HG03439 (cell line): ENCODE data around the gene SMIM35.

Experiments used
- ATAC-seq: cut with Tn5 transposase; IDR thresholded peaks from one replicate; pipeline ENCODE4 v1.9.1; 2021; ENCODE audit warnings: mild to moderate bottlenecking, moderate library complexity; ENCODE audit not compliant: unreplicated experiment

The SMIM35 gene

DNA sequence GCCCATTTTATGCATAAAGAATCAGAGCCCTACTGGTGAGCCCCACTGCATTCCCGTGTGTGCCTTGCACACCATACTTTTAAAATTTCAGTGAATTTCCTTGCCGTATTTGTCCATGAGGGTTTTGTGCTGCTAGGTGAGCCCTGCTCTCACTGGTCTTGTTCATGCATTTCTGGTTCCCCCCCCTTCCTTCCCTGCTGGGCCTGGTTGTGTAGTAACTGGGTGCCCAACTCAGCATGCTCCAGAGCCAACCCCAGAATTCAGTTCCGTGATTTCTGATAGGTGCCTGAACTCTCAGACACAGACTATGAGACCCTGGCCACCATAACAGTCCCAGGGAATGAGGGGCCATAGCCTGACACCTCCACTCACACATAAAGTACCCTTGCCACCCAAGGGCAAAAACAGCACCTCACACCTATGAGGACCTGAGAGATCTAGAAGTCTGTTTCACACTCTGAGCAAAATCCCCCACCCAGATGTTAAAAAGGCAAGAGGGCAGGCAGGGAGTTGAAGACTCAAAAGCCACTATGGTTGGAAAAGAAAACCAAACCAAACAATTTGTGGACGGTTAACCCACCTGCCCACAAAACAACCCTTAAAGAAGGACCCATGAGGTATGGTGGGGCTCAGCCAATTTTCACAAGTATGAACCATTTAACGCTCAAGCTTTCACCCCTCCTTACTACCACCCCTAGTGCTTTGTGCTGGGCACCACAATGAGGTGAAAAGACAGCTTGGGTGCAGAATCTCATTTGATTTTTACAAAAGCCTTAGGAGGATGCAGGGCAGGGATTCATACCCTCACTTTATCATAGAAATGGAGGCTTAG, 117.4 kb downstream of the SMIM35 start:
- ATAC-seq: no peak

- ATAC-seq: no peak
Measured at GRCh38 chr11:117966908-117967307, 119.9 kb downstream of the SMIM35 start.

DNA sequence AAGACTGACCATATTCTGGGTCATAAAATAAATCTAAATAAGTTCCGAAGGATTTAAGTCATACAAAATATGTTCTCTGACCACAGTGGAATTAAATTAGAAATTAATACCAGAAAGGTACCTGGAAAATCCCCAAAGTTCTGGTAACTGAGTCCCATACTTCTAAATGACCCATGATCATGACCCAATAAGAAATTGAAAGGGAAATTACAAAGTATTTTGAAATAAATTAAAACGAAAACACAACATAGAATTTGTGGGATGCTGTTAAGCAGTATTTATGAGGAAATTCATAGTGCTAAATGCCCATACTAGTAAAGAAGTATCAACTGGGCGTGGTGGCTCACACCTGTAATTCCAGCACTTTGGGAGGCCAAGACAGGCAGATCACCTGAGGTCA, 123.9 kb downstream of the SMIM35 start:
- ATAC-seq: no peak

GRCh38 chr11:117961896-117962295, 124.9 kb downstream of the SMIM35 start:
- no peak for ATAC-seq

- no peak for ATAC-seq
Measured at GRCh38 chr11:117960406-117960805, 126.4 kb downstream of the SMIM35 start.

DNA sequence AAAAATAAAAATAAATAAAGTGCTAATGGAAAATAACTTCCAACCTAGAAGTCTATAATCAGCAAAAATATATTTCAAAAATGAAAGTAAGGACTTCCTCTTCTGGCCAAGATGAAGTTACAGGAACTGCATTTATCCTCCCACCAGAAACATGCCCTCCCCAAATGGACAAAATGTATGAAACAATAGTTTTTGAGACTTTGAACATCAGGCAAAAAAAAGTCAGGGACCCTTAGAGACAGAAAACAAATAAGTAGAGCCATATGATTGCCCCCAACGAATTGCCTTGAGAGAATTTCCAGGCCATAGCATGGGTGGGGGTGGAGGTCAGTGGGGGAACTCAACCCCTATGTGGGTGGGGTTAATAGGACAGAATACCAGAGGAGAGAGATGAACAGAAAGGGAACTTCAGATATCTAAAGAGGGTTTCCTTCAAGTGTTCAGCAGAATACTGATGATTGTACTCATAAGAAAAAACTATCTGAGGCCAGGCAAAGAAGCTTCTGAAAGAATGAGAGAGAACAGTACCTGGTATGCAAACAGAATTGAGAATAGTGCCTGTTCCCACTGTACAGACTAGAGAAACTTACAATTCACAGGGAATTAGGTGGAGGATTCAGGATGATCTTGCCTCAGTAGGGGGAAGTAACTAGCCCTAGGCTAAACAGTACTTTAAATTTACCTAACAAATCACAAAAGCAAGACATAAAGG, 127.2 kb downstream of the SMIM35 start:
- no peak for ATAC-seq

DNA sequence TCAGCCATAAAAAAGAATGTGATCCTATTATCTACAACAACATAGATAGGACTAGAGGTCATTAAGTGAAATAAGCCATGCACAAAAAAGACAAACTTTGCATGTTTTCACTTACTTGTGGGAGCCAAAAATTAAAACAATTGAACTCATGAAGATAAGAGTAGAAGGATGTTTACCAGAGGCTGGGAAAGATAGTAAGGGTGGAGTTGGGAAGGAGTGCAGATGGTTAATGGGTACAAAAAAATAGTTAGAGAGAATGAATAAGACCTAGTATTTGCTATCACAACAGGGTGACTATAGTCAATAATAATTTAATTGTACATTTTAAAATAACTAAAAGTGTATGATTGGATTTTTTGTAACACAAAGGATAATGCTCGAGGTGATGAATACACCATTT, 127.8 kb downstream of the SMIM35 start:
- no peak for ATAC-seq
